Measurements from ENCODE around the gene TRIM40.
A peak's percentile ranks its signal among the peaks of the same experiment; 100 is the strongest.

The TRIM40 gene, protein sequence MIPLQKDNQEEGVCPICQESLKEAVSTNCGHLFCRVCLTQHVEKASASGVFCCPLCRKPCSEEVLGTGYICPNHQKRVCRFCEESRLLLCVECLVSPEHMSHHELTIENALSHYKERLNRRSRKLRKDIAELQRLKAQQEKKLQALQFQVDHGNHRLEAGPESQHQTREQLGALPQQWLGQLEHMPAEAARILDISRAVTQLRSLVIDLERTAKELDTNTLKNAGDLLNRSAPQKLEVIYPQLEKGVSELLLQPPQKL

DNA sequence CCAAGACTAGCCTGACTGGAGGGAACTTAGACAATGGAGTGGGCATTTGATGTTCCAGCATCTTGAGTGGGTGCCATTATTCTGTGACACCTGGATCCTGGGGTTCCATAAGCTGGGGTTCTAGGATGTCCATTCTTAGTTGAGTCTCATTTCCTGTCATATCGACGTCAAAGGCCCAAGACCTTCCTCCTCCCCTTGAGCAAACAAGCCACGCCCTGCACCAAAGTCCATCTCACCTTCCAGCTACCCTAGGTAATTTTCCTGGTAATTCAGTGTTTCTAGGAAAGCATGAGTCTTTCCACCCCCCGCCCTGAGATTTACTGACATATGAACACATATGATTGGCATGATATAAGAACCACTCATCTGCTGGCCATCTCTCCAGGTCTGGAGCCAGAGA lies at the start of gene TRIM40:
TSS of gene TRIM40 (plus strand) at position 384 of the 400 bp plus-strand sequence. CDS start 897 bp downstream, outside the sequence.
- no peak for DNase-seq (ENCODE audit: low read depth in 2 of 2)

DNA sequence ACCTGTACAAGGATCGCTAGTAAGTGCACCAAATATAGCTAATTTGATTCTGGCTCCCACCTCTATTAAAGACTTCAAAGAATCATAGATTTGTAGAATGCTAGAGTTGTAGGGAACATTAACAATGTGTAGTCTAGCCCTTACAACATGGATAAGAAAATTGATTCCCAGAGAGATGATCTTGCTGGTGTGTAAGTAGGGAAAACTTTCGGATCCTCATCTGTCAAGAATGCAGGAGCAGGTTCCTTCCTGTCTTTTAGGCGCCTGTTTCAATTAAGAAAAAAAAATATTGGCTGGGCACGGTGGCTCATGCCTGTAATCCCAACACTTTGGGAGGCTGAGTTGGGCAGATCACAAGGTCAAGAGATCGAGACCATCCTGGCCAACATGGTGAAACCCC lies 48.1 kb upstream of the TRIM40 start:
- no peak for DNase-seq (ENCODE audit: low read depth in 2 of 2)

DNA sequence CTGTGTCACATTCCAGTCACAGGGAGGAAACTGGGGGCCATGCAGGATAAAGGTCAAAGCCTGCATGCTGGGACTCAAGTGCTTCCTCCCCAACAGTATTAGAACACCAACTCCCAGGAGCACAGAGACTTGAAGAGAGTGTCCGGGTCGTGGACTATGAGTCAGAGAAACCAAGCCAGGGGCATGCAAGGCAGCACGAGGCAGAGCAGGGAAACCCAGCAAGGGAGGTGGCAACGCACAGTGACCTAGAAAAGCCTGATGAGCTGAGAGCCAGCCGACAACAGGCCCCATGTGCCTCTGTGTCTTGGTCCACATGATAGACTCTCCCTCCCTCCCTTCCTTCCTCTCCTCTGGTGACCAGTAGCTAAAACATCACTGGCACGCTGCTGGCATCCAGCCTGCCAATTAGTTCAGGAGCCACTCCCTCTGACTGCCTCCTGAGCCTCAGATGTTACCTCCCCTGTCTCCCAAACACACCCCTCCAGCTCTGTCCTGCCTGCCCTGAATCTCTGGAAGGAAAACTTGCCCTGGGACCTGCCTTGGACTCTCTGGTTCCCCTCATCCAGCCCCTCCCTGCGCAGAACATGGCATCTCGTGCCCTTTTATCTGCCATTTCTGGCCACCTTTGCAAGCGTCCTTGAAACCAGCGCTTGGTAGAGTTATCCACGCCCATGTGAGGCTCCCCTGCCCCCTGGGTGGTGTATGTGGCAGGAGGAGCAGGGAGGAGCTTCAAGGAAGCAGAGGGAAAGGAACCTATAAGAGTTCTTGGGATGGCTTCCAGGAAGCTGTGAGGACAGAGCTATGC lies 44.2 kb upstream of the TRIM40 start:
- DNase-seq (ENCODE audit: low read depth in 2 of 2) = no peak

DNA sequence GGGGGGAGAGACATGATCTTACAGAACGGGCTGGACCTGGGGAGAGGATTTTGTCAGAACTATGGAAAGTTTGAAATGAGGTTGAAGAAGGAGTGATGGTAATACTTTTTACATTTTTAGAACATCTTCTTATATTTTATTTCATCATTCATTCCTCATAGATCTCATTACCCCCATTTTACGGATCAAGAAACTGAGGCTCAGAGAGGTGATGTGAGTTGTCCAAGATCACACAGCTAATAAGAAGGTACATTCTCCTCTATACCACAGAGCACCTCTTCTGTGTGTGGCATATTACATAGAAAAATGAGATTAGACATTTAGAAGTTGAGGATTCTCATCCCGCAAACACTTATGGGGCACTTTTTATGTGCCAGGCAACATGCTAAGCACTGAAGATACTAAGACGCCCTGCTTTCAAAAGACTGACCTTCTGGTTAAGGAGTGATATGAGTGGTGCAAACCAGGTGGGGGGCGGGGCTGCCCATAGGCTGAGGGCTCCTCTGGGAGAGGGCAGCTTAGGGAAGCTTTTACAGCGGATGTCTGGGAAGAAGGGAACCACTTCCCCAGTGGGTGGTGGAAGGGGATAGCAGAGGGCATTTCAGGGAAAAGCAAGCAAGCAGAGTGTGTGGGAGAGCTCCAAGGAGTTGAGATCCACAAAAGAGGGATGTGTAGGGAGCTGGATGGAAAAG lies 42.9 kb upstream of the TRIM40 start:
- no peak for DNase-seq (ENCODE audit: low read depth in 2 of 2)

DNA sequence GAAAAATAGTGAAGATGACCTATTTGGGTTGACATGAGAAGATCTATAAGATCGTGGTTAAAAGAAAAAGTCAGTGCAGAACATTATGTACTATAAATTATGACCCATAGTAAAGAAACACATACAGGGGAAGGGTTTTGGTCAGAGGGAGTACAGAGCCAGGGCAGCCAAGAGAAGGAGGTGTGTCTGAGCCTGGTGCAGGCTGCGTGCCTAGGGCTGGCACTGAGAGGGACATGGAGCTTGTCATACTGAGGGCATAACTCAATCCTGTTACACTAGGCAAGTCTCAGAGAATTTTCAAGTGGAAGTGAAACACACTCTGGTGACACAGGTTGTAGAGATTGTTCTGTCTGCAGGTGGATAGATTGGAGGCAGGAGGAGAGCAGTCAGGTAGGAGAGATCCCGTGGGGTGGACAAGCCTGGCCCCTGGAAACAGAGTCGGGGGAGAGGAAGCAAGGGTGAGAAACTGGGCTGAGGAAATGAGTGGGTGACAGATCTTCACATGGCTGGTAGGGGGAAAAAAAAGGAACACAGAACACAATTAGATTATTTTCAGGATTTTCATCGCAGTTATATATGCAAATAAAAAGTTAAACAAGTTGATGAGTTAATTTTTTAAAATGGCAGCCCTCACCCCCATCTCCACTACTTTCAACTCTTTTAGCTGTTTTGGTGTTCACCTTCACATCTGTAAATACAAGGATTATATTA lies 41.8 kb upstream of the TRIM40 start:
- no peak for DNase-seq (ENCODE audit: low read depth in 2 of 2)

DNA sequence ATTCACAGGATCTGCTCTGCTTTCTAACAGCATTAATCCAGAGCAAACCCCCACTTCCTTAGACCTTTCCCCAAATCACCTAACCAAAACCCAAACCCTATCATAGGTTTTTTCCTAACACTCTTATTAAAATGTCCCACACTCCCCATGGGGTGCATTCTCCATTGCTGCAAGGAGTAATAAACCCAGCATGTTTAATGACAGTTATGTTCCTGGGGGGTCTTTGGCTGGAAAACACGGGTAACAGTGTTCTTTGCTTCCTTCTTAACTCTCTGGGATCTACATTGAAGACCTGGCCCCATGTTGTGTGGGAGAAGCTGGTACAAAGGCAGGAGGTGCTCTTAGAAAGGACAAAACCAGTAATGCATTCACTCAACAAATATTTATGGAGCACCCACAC lies 39.1 kb upstream of the TRIM40 start:
- no peak for DNase-seq (ENCODE audit: low read depth in 2 of 2)

DNA sequence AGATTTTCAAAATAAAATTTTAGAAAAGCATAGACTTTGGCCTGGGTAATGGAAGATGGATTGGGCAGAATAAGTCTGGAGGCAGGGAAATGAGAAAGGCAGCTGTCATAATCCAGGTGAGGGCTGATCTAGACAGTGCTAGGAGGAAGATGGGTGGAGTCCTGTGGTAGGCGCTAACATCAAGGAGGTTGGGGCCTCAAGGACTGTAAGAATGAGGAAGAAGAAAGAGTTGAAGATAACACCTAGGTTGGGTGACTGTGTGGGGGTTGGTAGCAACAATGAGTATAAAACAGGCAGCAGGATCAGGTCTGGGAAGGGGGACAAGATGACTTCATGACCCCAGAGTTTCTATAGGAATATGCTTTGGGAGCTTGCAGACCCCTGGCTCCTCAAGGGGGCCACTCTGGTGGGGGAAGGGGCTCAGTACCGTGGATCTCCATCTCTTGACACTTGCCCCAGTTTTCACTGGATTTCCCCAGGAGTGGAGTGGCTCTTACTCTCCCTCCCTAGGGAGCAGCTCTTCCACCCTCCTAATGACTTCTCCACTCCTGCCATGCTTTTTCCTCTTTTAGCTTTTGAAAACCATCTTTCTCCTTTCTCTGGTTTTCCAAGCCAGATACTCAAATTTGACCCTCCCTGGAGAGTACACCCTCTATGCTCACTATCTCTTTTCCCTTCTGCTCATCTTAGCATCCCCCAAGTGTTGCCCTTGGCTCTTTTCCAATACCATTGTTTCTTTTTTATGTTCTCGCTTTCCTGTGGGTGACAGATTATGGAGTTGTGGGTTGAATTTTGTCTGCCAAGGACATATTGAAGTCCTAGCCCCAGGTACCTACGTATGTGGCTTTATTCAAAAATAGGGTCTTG lies 37.8 kb upstream of the TRIM40 start:
- DNase-seq (ENCODE audit: low read depth in 2 of 2) = no peak

DNA sequence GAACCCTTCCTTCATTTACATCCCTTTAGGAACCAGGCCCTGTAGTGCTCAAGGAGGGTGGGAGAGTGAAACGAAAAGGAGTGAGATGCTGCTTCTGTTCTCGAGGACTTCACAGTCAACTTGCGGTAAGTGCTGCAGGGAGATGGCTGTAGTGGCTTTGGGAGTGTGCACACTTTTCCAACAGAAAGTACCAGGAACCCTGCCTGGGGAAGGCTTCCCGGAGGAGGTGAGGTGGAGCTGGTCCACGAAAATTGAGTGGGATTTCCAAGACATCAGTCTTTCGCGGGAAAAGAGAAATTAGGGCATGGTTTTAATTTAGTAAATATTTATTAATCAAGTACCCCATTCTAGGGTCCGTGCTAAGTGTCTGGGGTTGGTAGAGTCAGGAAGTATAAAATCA lies 35.8 kb upstream of the TRIM40 start:
- no peak for DNase-seq (ENCODE audit: low read depth in 2 of 2)

DNA sequence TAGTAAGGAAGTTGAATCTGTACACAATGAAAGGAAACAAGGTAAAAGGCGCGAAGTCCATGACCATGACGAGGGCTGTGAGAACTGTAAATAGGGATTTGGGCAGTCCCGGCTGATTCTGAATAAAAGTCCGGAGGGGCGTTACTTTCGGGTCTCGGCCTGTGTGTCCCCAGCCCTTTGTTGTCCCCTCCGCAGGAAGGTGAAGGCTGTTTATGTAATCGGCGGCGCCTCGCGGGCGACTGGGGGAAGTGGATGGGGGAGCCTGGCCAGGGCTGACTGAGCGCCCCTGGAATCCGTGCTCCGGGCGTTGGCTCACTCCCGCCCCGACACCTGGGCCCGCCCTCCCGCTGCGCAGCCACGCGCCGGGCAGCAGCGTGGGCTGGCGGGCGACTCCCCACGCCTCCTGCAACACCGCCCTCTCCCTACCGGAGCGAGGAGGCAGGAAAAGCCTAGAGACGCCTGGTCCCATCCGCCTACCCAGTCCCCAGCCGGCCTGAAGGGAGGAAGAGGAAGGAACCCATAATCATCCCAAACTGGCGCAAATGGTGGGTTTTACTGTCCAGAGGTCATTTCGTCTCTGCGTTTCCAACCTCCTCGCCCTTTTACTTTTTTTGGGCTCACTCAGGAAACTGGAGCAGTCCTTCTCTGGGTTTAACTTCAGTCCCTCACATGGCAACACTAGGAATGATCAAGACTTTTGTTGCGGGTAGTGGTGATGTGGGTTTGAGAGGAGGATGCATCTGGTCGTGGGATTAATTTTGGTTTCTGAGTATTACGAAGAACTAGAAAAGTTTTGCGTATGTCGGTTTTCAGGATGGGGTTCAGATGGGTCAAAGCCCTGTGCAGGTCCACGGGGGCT lies 35.1 kb upstream of the TRIM40 start:
- DNase-seq (ENCODE audit: low read depth in 2 of 2) = no peak

DNA sequence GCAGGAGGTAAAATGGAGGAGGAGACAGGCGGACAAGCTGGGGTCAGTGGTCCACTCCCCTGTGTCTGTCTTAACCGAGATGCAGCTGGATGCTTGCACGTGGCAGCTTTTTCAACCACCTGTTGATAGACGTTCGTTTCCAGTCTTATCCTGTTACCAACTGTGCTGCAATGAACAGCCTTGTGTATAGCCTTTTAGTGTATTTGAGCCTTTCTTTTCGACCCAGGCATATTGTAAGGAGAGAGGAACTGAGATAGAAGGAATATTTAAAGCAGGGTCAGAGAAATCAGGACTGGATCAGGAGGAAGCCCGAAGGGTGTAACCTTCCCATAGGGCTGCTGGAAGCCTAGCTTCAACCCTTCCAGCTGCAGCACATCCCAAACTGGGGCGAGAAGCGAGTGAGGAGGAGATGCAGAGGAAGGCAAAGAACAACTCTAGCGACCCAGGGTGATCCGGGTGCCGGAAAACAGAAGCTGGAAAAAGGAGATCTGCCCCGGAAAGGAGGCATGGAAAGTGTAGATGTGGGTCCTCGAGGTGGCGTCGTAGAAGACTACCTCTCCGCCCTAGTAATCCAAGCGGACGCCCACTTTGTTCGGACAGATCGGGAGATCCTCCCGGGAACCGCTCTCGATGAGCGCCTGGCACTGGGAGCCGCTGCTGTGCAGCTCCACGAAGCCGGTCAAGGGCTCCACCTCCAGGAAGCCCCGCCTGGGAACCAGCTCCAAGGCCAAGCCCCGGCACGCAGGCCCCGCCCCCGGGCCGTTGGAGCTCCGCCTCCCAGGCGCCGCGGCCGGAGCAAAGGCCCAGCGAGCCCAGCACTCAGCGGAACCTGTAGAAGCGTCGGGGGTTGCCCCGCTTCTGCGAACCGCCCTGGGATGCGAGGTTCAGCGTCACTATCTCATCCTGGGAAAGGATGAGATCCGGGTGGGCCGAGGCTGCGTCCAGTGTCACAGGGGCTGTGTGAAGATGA lies 34.2 kb upstream of the TRIM40 start:
- DNase-seq (ENCODE audit: low read depth in 2 of 2) = peak; percentile 14 to 20

DNA sequence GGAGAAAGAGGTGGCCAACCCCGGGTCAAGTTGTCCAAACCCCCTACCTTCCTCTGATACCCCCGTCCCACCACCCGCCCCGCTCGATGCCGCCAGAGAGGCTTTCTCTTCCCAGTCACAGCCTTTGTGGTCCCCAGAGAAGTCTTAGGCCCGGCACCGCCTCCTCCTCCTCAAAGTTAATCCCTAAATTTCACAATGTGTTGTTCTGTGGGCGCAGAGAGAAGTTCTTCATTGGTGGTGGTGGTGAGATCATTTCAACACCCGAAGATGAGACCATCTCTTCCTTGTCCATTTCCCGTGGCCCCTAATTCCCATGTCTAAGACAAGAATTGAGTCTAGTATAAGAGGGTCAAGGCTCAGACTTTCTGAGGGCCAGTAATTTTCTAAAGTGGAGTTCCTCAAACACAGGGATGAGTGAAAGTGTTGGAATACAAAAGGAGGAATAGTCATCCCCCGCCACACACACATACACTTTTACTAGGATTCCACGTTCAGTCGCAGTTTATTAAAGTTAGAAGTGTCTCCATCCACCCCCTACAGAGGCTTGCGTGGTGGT lies 33.4 kb upstream of the TRIM40 start:
- no peak for DNase-seq (ENCODE audit: low read depth in 2 of 2)

DNA sequence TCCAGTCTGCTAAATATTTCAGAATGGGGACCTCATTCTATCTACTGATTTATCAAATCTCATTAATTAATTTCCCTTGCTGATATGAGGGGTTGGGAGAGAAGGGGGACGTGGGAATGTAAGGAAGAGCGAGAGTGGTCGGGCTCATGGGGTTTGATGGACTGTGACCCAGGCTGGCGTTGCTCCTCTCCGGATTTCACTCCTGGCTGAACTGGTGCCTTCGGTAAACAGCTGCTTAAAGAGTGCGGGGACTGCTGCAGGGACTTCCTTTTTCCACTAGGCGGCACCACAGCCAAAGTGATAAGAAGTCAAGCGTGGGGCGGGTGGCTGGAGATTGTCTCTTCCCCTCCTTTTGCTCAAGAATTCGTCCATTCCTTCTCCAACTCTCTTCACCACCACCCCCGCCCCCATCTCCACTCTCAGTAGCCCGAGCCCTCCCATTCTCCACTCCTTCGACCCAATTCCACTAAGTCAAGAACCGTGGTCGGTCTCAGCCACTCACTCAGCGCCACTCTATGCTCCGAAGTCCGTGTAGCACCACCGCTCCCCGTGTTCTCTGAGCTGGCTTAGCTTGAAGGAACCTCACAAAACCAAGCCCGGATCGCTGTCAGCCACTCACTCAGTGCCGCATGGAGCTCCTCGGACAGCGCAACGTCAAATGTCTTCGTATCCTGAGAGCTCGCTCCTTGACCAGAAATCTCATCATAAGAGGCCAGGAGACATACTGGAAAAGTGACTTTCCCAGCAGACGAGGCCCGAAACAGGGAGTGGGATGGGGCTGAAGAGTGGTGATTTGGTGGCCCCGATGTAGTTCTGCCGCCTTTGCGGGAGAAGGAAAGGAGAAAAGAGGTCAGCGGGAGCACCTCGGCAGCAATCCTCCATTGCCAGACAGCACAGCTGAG lies 32.7 kb upstream of the TRIM40 start:
- DNase-seq (ENCODE audit: low read depth in 2 of 2) = peak; percentile 62 to 65

DNA sequence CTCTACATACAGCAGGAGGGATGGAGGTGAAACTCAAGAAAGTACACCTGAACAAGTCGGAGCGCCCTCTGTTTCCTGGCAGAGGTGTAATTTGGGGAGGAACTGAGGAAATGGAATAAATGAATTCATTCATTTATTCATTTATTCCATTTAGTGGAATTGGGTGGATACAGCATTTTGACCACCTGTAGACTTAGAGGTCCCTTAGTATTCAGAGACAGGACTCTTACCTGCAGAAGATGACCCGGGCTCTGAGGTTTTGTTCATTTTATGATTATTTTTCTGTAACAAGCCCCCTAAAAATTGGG lies 32.1 kb upstream of the TRIM40 start:
- no peak for DNase-seq (ENCODE audit: low read depth in 2 of 2)

DNA sequence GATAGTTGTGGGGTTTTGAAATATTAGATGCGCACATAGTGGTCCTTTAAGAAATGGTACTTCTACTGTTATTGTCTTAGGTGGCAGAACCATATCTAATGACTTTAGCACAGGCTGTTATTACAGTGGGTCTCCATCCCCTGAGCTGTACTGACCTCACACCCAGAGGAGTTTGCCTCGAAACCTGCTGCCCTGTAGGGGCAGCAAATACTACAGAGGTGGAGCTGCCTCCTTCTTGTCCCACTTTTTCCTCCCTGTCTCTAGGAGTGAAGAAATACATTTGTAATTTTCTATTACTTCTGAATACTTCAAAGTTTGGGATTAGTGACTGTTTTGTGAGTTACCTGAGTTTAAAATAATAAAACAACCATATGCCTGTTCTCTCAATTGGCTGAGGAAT lies 31.3 kb upstream of the TRIM40 start:
- DNase-seq (ENCODE audit: low read depth in 2 of 2) = no peak

DNA sequence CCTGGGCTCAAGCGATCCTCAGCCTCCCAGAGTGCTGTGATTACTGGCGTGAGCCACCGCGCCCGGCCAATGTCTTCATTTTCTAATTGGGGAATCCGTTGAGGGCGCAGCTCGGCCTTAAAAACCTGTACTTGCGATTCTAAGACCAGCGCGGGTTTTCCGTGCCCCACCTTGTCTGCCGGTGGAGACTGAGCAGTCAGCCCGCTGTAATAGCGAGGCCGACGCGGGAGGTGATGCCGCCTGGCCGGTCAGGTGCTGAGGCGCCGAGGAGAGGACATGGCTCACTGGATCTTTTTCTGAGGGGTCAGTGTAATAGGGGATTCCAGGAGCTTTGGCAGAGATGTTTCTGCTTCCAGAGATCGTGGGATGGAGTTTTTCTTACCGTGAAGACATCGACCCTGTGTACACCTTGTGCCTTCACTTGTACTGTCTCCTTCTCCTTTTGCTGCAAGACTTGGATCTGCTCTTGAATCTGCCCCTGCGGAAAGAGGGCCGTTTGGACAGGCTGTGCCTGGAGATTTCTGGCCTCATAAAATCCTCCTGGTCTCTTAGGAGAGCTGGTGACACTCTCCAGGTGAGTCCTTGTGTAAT lies 24.6 kb upstream of the TRIM40 start:
- no peak for DNase-seq (ENCODE audit: low read depth in 2 of 2)

DNA sequence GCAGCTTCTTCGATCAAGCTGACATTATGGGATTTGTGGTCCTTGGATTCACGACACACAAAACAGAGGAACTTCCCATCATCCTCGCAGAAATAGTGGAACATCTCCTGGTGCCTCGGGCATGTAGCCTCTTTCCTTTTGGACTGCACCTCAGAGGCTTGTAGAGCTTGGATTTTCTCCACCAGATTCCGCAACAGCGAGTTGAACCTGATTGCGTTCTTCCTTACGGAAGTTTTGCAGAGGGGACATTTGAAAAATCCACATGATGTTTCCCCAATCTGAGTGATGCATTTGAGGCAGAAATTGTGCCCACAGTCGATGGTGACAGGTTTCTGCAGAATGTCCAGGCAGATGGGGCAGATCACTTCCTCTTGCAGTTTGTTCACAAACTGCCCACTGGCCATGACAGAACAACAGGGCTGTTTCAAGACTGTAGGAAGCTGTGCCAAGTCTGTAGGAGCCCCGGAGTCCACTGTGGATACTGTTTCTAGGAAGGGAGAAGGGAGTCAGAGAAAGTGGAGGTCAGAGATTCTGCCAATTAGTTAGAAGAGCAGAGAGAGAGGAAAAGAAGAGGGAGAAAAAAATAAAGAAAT lies 23.4 kb upstream of the TRIM40 start:
- no peak for DNase-seq (ENCODE audit: low read depth in 2 of 2)
